Central memory CD4-positive, alpha-beta T cell (primary cell): ENCODE measurements around the gene BRME1.
"Not testable (repeated sequence)": the region's sequence is repeated elsewhere in the genome, so short reads cannot be mapped to it uniquely, and the experiment has no call there.

Source experiments
- DNase-seq: peaks from one replicate; pipeline ENCODE4 v3.0.0; 2022

The BRME1 gene

GRCh38 chr19:13864667-13865570 lies 41.0 kb downstream of the BRME1 start:
- DNase-seq = no peak

DNA sequence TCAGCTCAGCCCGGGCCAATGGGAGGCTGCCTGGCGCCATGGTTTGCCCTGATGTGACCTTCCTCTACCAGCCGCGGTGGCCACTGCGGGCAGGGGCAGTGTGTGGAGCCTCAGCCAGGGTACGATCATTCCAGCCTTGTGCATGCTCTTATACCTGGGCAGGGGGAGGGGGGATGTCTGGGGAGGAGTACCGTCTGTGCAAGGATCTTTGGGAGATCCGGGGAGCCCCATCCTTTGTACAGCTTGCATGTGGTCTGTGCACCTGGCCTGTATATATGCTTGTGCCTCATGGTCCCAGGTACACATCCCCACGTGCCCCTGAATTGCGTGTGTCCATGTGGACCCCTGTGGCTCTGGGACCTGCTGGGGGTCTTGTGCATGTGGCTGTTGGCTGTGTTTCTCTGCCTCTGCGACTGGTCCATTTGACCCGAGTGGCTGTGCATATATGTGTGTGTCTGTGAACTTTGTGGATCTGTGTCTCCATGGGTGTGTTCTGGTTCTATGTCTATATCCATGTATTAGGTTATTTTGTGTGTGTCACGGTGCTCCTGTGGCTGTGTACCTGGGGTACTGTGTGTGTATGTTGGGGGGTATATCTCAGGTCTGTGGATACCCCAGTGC lies 41.8 kb downstream of the BRME1 start:
- no peak for DNase-seq

DNA sequence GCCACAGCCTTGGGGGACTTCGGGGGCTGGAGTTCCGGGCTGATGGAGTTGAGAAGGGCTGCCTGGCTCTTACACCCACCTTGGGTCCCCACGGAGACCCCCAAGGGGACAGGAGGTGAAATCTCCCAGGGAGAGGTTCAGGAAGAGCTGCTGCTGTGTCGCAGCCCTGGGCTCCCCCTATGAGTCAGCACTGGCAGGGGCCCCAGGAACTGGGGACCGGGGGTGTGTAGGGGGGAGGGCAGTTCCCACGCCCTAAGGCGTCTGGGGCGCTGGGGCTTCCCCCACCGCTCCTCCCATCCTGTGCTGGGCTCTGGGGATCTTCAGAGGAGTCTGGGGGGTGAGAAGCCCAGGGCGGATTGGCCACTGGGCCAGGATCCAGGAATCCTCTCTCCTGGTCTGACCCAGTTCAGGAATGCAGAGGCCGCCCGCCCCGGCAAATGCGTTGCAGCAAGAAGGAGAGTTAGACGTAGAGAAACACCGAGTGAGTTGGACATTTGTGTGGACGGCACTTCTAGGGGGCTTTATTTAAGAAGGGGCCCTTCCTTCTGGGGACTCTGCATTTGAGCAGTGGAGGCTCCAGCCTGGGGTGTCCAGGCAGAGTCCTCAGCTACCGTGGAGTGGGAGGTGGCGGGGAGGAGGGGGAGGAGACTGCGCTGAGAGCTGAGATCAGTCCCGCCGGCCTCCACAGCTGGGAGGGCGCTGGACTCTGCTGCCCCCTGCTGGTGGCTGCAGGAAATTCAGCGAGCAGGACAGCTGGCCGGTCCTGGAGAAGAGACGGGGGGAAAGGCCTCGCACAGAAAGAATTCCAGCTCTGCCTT lies 44.0 kb downstream of the BRME1 start:
- peak; percentile 81 for DNase-seq

DNA sequence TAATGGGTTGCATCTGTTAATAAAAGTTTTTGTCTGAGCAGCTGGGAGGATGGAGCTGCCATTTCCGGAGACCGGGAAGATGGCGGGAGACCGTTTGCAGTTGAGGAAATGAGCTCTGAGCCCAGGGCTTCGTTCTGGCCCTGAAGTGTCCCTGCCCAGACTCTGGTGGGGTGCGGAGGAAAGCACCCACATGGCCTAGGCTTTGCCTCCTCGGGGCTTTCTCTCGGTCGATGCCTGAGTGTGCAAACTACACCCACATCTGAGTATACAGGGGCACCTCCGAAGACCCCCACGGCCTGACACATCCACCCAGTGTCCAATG lies 44.6 kb downstream of the BRME1 start:
- no peak for DNase-seq

DNA sequence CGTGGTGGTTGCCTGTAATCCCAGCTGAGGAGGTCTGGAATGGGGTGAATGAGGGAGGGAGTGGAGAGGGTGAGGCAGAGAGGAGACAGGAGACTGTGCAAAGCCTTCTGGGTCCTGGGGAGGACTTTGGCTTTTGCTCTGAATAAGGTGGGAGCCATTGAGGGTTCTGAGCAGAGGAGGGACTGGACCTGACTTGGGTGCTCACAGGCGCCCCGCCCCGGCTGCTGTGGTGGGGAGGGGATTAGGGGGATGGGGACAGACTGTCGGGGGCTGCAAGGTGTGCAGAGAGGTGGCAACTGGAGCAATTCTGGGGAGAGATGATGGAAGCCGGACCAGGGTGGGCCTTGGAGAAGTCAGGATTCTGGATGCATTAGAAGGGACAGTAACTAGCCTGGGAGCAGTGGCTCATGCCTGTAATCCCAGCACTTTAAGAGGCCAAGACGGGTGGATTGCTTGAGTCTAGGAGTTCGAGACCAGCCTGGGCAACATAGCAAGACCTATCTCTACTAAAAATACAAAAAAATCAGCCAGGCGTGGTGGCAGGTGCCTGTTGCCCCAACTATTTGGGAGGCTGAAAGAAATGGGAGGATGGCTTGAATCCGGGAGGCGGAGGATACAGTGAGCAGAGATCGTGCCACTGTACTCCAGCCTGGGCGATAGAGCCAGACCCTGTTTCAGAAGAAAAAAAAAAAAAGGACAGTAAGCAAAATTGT lies 45.1 kb downstream of the BRME1 start:
- DNase-seq = no peak

GRCh38 chr19:13859361-13859880 lies 46.5 kb downstream of the BRME1 start:
- DNase-seq = no peak

GRCh38 chr19:13856497-13856896 lies 49.4 kb downstream of the BRME1 start:
- DNase-seq = no peak

- not testable (repeated sequence) for DNase-seq
Measured at GRCh38 chr19:13852171-13852707, 53.7 kb downstream of the BRME1 start.

- DNase-seq = not testable (repeated sequence)
Measured at GRCh38 chr19:13851734-13852114, 54.2 kb downstream of the BRME1 start.

GRCh38 chr19:13850910-13851733 lies 54.8 kb downstream of the BRME1 start:
- DNase-seq = peak; percentile 35

DNA sequence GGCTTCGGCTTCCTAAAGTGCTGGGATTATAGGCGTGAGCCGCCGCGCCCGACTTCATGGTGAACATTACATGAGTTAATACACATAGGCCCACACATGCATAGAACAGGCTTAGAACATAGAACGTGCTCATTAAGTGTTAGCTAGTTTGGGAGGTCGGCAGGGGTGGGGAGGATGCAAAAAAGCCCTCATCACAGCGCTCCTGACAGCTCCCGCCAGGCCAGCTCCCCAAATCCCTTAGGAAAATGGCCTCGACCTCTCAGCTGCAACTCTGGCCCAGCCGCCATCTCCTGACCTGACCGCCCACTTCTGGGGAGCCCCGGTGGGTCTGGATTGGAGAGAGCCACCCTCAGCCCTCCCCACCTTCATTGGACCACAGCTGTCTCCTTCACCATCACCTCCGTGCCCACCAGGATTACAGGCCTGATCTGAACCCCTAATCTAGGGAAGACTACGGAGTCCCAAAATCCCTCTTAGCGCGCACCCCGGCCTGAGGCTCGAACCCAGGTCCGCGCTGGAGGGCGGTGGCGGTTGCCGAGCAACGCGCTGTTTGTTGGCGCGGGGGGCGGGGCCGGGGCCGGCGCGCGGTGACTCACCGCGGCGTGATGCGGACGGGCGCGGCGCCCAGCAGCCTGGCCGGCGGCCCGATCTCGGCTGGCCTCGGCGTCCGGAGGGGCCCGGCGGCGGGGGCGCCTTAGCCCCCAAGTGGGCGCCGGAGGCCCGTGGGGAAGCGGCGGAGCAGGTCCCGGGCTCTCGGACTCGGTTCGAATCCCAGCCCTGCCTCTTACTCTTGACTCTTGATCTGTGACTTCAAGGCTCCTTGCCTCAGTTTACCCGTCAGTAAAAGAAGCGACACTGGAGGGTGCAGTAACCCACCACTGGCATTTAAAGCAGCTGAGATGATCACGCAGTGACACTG lies 55.7 kb downstream of the BRME1 start:
- peak; percentile 56 for DNase-seq

- DNase-seq = no peak
Measured at GRCh38 chr19:13848798-13849676, 56.9 kb downstream of the BRME1 start.

DNA sequence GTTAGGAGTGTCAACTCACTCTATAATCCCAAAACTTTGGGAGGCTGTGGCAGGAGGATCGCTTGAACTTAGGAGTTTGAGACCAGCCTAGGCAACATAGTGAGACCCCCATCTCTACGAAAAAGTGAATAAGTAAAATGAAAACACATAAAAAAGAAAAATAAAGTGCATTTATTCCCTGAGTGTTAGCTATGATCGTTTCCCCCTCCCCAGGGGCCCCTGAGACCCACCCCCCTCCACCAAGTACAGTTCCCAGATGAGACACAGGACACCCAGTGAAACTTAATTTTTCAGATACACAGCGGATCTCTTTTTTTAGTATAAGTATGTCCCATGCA lies 57.6 kb downstream of the BRME1 start:
- DNase-seq = no peak

GRCh38 chr19:13847407-13848339 lies 58.2 kb downstream of the BRME1 start:
- peak; percentile 81 for DNase-seq

GRCh38 chr19:13846557-13847406 lies 59.1 kb downstream of the BRME1 start:
- DNase-seq = peak; percentile 99

GRCh38 chr19:13844130-13844631 lies 61.7 kb downstream of the BRME1 start:
- no peak for DNase-seq
